Thoracic aorta (tissue), 2 donors: ENCODE data around the gene STUB1. TPM values are rescaled to one million over a fixed set of nuclear protein-coding genes. Genes with fewer than 3 reads are reported as not detected.

ENCODE experiments used
- ATAC-seq: fragments of 150-250 bp; one replicate; pipeline ENCODE4 v1.8.0; 2017; ENCODE audit warnings: low read depth; ENCODE audit not compliant: insufficient number of reproducible peaks, low FRiP score
- DNase-seq: peaks from one replicate; pipeline ENCODE4 v3.0.0-alpha.2; 2020; ENCODE audit warnings: low spot score
- H3K27ac ChIP-seq, 2 donors: fragments of 200-600 bp; sonication (generic); 1 replicate in 1 of 2; 2 replicates in 1 of 2; pipeline ENCODE4 v1.5.1; 2016; ENCODE audit warnings: mild to moderate bottlenecking in 2 of 2, moderate library complexity in 2 of 2
- H3K27me3 ChIP-seq: fragments of 200-600 bp; sonication (generic); replicated peaks from 2 replicates; pipeline ENCODE4 v1.6.0; 2016; ENCODE audit warnings: mild to moderate bottlenecking; ENCODE audit not compliant: insufficient read depth
- H3K36me3 ChIP-seq: fragments of 200-600 bp; sonication (generic); one replicate; pipeline ENCODE4 v1.5.1; 2016
- H3K4me1 ChIP-seq, 2 donors: fragments of 200-600 bp; sonication (generic); 1 replicate in 1 of 2; 2 replicates in 1 of 2; pipeline versions ENCODE4 v1.5.1 to v1.6.0; 2016; ENCODE audit warnings: low read depth in 2 of 2, mild to moderate bottlenecking in 1 of 2; ENCODE audit not compliant: control insufficient read depth in 1 of 2
- H3K4me3 ChIP-seq: fragments of 200-600 bp; sonication (generic); 2 replicates; pipeline ENCODE4 v1.5.1; 2016; ENCODE audit warnings: mild to moderate bottlenecking
- H3K9me3 ChIP-seq: fragments of 200-600 bp; sonication (generic); 2 replicates; pipeline ENCODE4 v1.5.1; 2016
- total RNA-seq, 2 donors: library from RNA; depleted of rRNA; stranded (reverse); fragments of >200 nt; gene quantifications; one replicate each; pipeline versions ENCODE4 v1.1.0 to v1.2.3, GENCODE V29; 2016
- TF ChIP-seq, protein P1 (sequence below): fragments of 200-600 bp; sonication (generic); IDR thresholded peaks from one replicate; pipeline ENCODE4 v1.5.1; 2019; ENCODE audit warnings: antibody characterized with exemption

The STUB1 gene
- total RNA-seq, 2 donors from 2014 or later, result 103 to 145 TPM

DNA sequence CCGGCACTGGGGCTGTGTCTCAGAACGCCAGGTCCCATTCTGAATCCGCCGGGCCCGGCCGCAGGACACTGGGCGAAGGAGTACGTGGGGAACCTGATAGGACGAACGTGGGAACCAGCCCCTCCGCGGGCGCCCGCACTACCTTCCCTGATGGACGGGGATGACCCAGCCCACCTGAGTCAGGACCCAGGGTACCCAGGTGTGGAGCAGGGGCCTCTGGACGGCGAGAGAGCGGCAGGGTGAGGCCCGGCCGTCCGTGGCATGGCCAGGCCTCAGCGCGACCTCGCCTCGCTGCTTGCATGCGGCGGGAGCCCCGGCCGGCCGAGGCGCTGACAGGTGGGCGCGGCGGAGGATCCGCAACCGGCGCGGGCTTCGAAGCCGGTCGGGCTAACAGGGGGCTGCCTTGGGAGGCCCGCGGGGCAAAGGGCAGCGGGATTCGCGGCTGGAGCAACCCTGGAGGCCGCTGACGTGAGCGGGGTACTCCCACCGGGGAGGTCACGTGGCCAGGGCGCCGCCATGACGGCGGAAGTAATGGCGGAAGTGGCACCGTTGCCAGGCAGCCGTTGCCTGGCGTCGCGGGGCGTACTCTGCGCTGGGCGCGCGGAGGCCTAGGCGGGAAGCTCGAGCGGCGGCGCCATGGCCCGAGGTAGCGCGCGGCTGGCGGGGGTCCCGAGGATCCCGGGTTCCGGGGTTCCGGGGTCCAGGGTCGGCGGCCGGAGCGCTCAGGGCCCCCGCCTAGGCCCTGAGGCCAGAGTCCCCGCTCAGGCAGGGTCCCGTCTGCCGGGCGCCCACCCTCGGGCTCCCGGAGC, 31.2 kb upstream of the STUB1 start, which contains the start of gene WDR90:
WDR90 (plus strand) TSS at position 585 of the 809 bp plus-strand sequence; CDS start at position 637, 52 bp downstream.
- H3K9me3 ChIP-seq, result no peaks in the 10 kb centered on the region
- peak; percentile 59 for ATAC-seq
- no peaks in the 10 kb centered on the region for H3K36me3 ChIP-seq
- no peaks in the 10 kb centered on the region for H3K27me3 ChIP-seq
- peak within 1 kb of the TSS; percentile 71 to 81 for H3K27ac ChIP-seq
- TF ChIP-seq, protein P1, sequence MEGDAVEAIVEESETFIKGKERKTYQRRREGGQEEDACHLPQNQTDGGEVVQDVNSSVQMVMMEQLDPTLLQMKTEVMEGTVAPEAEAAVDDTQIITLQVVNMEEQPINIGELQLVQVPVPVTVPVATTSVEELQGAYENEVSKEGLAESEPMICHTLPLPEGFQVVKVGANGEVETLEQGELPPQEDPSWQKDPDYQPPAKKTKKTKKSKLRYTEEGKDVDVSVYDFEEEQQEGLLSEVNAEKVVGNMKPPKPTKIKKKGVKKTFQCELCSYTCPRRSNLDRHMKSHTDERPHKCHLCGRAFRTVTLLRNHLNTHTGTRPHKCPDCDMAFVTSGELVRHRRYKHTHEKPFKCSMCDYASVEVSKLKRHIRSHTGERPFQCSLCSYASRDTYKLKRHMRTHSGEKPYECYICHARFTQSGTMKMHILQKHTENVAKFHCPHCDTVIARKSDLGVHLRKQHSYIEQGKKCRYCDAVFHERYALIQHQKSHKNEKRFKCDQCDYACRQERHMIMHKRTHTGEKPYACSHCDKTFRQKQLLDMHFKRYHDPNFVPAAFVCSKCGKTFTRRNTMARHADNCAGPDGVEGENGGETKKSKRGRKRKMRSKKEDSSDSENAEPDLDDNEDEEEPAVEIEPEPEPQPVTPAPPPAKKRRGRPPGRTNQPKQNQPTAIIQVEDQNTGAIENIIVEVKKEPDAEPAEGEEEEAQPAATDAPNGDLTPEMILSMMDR, result no peak
- peak; percentile 64 for DNase-seq
- peaks cover 15 to 27% of the 10 kb centered on the region in 2 donors for H3K4me1 ChIP-seq
- peak within 1 kb of the TSS; percentile 79 for H3K4me3 ChIP-seq

DNA sequence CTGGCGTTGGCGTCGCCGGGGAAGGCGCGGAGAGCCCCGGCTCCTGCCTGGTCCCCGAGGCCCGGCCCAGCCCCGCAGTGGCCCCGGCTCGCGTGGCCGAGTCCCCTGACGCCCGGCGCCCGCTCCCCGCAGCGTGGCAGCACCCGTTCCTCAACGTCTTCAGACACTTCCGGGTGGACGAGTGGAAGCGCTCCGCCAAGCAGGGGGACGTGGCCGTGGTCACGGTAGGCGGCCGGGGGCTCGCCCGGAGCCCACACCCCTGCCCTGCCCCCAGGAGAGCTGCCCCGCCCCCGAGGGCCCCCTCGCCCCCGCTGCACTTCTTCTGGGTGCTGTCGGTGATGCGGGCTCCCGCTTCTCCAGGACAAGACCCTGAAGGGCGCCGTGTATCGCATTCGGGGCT, 30.6 kb upstream of the STUB1 start:
- H3K4me1 ChIP-seq, result peaks cover 15 to 27% of the 10 kb centered on the region in 2 donors
- TF ChIP-seq, protein P1, result no peak
- peak overlapping the region; percentile 79 for H3K4me3 ChIP-seq
- H3K27ac ChIP-seq, result no peak overlapping the region
- H3K36me3 ChIP-seq, result no peaks in the 10 kb centered on the region
- ATAC-seq, result no peak
- no peaks in the 10 kb centered on the region for H3K9me3 ChIP-seq
- DNase-seq, result no peak
- no peaks in the 10 kb centered on the region for H3K27me3 ChIP-seq

DNA sequence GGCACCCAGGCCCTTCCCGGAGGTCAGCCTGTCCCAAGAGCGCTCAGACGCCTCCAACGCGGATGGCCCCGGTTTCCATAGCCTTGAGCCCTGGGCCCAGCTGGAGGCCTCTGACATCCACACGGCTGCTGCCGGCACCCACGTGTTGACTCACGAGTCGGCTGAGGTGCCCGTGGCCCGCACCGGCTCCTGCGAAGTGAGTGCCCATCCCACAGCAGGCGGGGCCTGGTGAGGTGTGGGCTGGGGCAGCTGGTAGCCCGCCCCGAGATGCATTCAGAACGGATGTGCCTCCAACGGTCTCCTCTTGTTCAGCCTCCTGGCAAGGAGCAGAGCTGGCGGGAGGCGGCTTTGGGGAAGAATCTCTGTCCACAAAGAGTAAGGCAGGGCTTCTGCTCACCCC, 28.4 kb upstream of the STUB1 start:
- Histone ChIP-seq H3K36me3 (peaks cover 4% of the 10 kb centered on the region), H3K4me1 (peaks cover 15 to 27% of the 10 kb centered on the region in 2 donors), H3K4me3 (no peak overlapping the region), H3K9me3 (no peaks in the 10 kb centered on the region), H3K27ac (no peak overlapping the region), H3K27me3 (no peaks in the 10 kb centered on the region)
- ATAC-seq (no peak), DNase-seq (no peak)
- TF ChIP-seq, protein P1, result no peak

DNA sequence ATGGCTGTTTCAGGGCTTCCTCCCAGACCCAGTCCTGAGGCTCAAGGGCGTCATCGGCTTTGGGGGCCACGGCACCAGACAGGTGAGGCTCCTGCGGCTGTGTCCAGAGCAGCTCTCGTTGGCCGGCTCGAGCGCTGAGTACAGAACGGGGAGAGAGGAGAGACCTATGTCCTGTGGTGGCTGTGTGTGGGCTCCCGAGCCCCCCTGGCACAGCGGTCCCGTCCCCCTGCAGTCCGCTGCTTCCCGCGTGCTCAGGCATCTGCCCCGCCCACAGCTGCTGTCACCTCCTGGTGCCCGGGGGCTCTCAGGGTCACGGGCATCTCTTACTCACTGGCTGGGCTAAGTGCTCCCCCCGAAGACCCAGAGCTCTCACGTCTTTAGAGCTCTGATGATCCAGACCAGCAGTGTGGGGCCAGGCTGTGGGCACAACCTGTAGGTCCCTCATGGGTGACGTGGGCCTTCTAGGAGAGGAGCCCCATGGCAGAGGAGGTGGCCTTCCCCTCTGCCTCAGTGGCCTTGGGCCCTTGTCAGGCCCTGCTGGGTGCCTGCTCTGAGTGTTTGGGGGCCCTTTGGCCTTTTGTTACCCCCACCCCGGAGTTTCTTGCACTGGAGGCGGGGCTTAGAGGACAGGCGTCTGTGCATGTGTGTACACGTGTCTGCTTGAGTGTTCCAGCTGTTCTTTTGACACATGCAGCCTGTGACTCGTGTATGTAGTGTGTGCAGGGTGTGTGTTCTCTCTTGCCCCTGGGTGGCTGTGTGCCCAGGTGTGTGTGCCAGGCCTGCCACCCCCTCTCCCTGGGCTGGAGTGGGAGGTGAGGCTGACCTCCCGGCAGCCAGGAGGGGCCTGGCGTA, 27.5 kb upstream of the STUB1 start:
- Histone ChIP-seq H3K9me3 (no peaks in the 10 kb centered on the region), H3K27ac (no peak overlapping the region), H3K4me3 (no peak overlapping the region), H3K36me3 (peaks cover 4% of the 10 kb centered on the region), H3K4me1 (peaks cover 15 to 20% of the 10 kb centered on the region in 2 donors), H3K27me3 (no peaks in the 10 kb centered on the region)
- ATAC-seq (no peak), DNase-seq (no peak)
- TF ChIP-seq, protein P1, result no peak

DNA sequence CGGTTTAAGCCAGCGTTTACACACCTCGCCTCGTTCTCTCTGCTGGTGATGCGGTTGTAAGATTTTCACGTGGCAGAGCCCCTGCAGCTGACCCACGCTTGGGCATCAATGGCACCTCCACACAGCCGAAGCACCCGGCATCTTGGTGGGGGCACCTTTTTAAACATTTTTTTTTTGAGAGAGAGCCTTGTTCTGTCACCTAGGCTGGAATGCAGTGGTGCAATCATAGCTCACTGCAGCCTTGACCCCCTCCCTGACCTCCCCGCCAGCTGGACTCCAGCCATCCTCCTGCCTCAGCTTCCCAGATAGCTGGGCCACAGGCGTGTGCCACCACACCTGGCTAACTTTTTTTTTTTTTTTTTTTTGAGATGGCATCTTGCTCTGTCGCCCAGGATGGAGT, 26.2 kb upstream of the STUB1 start:
- H3K36me3 ChIP-seq, result peaks cover 4% of the 10 kb centered on the region
- no peak for DNase-seq
- TF ChIP-seq, protein P1, result no peak
- peaks cover 7 to 11% of the 10 kb centered on the region in 2 donors for H3K4me1 ChIP-seq
- H3K4me3 ChIP-seq, result no peak overlapping the region
- ATAC-seq, result no peak
- no peaks in the 10 kb centered on the region for H3K27me3 ChIP-seq
- H3K9me3 ChIP-seq, result no peaks in the 10 kb centered on the region
- no peak overlapping the region for H3K27ac ChIP-seq
